HG02759 (cell line): ENCODE data around the gene CACNA1A.
"Not testable (repeated sequence)": the region's sequence is repeated elsewhere in the genome, so short reads cannot be mapped to it uniquely, and the experiment has no call there.

Experiments used
- ATAC-seq: cut with Tn5 transposase; IDR thresholded peaks from one replicate; pipeline ENCODE4 v1.9.1; 2021; ENCODE audit warnings: mild to moderate bottlenecking, moderate library complexity; ENCODE audit not compliant: unreplicated experiment

Gene CACNA1A

DNA sequence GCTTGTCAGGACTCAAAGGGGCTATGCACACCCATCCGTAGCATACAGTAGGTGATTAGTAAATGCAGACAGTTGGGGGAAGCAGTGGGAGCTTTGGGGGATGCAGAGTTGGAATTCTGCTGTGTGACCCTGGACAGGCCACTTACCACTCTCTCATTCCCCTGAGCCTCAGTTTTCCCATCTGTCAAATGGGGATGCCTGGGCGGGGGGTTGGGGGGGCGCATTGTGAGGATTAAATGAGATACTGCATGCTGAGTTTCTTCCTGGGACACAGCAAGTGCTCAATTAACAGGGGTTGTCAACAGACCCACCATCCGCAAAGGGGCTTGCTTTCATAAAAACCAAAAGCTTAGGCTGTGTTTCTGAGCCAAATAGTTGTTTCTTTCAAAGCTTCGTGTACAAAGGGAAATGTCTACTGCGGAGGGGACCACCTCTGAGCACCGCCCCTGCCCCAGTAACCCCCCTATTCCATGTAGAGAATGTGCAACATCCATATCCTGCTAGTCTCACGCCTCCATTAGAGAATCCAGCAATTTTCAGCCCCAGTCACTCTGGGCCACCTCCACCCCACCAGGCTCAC is 223.7 kb downstream of the CACNA1A start:
- no peak for ATAC-seq

DNA sequence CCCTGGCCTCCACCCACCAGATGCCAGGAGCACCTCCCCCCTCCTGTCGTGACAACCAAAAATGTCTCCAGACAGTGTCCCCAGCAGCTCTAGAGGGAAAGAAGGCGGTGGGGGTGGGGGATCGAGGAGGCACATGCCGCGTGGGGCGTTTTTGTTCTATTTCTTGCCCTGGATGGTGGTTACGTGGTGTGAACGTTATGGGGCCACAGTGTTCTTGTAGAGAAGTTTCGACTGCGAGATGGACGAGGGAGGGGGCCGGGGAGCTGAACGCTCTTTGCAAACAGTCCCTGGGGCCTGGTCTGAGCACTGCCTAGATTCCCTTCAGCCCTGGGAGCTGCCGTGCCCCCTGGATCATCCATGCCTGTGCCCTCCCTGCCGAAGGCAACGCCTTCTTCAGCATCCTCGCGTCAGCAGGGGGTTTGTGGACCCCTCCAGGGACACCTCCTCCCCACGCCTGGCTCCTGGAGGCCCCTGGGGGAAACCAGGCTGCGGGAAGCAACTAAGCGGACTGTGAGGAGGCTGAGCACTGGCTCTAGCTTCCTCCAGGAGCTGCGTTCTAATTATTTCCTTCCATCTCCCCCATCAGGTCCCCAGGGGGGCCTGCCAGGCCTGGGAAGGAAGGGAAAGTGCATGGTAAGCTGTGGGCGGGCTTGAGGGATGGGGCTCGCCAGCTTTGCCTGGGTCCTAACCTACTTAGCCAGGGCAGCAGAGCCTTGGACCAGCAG is 224.6 kb downstream of the CACNA1A start:
- ATAC-seq = no peak

DNA sequence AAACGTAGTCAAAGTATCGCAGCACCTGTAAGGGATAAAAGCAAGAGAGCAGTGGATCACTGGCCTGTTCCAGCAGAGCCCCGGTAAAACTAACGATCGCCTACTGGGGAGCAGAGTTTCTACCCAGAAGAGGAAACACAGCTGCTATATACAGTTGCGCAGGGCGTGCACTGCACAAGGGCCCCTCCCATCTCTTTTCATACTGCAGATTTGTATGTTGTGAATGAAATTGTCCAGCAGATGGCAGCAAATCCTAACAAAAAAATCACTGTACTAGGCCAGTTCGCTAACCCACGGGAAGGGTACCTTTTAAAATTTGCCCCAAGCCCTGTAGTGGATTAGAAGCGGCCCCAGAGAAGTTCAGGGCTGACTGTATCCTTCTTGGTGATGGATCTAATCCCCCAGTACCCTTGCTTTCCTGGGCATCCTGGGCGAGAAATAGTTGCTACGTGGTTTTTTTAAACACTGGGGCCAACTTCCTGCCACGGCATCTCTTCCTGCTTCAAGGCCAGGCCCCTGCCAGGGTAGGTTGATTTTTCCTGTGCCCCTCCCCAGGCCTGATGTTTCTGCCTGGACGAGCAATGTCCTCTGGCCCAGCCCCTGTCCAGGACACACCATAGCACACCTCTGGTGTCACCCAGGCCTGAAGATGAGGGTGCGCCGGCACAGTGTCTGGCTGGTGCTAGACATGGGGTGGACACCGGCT is 229.0 kb downstream of the CACNA1A start:
- no peak for ATAC-seq

DNA sequence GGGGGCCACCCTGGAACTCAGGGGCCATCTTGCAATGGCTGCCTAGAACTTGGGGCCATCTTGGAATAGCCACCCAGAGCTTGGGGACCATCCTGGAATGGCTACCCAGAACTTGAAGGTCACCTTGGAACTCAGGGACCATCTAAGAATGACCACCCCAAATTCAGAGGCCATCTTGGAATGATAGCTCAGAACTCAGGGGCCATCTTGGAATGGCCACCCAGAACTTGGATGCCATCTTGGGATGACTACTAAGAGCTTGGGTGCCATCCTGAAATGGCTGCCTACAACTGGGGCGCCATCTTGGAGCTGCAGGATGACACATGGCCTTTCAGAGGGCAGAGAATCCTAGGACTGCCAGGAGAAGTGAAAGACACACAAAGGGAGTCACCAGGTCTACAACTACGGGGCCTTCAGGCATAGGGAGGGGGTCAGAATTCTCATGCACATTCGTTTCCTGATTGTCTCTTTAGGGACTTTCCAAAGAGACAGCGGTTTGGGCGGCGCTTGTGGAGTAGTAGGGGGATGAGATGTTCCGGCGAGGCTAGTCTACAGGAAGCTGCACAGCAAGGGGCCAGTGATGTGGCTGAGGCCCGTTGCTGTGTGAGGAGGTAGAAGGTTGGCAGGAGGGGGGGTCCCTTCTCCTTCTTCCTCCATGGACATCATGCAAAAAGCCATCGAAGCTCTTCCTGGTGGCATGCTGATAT is 231.1 kb downstream of the CACNA1A start:
- ATAC-seq = no peak

DNA sequence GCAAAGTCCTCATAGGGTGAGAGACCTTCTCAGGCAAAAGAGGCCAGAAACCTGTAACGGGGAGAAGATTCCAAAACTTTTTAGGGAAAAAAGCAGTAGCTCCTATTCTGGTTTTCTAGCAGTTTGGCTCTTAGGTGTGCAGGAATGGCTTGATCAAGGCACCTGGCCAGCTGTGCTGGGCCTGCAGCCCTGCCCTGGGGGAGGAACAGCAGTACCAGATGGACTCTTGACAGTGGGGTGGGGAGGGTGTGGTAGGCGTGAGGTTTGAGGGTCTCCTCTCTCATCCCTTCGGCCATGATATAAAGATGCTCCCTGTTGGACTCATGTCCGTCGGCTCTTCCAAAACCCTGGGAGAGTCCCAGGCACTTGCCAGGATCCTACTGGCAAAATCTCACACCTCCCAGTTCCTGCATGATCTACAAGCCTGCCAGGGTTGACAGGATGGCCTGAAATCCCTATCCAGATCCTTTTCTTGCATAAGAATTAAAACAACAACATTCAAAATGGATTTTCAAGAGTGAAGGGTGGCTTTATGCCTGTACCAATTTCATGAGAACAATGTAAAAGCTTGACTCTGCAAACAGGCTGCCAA is 235.7 kb downstream of the CACNA1A start:
- no peak for ATAC-seq

DNA sequence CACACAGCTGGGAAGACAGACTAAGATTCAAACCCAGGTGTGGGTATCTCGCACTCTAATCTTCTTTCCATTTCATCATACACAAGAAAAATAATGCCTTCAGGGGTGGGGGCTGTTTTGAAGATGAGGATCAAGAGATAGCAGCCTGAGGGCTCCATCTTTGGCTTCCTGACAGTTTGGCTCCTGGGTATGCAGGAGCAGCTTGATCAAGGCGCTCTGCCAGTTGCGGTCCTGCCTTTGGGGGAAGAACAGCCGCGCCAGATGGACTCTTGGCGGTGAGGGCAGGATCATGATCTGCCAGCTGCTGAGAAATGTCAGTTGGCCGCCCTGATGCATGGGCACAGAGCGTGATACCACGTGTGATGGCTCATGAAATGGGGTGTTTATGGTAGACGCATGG is 236.9 kb downstream of the CACNA1A start:
- no peak for ATAC-seq

DNA sequence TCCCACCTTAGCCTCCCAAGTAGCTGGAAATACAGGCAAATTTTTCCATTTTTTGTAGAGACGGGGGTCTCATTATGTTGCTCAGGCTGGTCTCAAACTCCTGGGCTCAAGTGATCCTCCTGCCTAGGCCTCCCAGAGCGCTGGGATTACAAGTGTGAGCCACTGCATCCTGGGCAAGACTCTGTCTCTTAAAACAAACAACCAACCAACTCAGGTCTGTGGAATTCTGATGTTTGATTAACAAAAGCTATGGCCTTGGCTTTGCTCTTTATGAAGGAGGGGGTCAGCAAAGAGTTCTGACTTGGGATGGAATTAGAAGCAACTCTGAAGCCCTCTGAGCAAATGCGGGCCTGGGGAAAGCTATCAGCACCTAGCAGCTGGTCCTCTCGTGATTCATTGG is 238.4 kb downstream of the CACNA1A start:
- ATAC-seq = no peak

DNA sequence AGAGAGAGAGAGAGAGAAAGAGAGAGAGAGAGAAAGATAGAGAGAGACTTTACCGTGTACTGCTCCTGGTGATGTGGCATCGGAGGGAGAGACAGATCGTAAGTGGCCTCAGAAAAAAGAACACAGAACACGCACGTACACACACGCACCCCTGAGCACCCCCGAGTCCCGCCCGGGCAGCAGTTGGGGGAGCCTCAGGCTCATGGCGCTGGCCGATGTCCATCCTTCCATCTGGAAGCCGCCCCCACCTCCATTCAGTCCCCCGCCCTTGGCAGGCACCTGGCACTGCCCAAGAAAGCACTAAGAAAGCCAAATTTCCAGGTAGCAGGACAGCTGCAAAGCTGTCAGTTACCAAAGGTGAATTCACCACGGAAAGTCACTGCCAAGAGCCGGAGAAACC is 239.1 kb downstream of the CACNA1A start:
- ATAC-seq = no peak

DNA sequence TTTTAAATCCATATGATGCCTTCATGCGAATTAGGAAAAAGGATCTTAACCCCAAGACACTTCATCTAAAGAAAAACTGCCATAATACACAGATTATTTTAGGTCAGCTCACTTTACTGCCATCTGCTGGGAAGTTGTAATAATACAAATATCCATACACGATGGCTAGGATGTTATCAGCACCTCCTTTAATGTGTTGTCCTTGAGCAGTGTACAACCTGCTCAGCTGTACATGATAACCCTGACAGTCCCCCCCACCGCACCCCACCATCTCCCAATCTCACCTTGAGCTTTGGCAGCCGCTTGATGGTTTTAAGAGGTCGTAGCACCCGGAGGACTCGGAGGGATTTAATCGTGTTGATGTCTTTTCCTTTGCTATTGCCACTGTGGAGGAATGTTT is 243.8 kb downstream of the CACNA1A start:
- no peak for ATAC-seq

DNA sequence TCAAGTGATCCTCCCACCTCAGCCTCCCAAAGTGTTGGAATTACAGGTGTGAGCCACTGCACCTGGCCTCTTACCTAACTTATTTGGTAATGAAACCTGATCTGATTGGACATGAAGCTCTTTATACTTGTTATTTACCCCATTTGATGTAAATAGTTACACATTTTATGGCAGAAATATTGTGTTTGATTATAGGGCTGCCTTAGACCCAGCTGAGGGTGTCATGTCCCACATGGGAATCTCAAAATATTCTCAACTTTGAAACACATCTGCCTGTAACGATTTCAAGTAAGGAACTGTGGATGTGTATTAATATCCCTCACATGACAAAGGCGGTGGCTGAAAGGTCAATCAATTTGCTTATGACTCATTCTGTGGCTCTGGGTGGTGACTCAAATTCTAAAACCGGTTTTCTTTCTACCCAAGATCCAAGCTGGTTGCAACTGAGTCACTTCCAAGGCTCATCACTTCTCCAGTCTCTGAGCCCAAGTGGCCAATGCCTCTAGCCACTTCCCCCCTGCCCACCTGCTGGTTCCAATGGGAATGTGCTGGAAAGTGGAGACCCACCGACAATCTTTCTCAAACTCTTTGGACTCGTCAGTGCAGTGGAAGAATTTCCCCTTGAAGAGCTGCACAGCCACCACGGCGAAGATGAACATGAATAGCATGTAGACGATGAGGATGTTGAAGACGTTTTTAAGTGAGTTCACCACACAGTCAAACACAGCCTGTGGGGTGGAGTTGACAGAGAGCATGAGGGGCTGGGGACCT is 245.2 kb downstream of the CACNA1A start:
- peak; percentile 65 for ATAC-seq

DNA sequence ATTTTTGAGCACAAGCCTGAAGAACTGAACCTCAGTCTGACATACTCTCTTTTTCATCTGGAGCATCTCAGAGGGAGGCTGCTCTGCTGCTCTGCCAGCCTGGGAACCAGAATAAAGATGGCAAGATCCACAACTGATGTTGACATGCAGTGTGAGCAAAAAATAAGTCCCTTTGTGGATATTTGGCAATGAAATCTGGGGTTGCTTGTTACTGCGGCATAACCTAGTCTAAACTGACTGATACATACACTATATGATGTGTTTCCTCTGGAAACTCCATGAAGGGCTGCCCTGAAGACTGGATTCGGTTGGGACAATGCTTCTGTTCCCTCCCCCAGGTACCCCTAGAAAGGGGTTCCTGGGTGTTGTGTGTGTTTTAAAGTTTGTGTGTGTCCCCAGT is 249.4 kb downstream of the CACNA1A start:
- no peak for ATAC-seq

DNA sequence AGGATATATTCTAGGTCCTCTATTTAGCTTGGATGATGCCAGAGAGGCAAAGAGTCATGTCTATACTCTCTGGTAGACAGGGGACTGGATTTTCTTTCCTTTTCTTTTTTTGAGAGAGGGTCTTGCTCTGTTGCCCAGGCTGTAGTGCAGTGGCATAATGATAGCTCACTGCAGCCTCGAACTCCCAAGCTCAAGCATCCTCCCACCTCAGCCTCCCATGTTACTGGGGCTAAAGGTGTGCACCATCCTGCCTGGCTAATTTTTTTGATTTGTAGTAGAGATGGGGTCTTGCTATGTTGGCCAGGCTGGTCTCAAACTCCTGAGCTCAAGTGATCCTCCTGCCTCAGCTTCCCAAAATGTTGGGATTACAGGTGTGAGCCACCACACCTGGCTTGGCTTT is 249.9 kb downstream of the CACNA1A start:
- not testable (repeated sequence) for ATAC-seq

DNA sequence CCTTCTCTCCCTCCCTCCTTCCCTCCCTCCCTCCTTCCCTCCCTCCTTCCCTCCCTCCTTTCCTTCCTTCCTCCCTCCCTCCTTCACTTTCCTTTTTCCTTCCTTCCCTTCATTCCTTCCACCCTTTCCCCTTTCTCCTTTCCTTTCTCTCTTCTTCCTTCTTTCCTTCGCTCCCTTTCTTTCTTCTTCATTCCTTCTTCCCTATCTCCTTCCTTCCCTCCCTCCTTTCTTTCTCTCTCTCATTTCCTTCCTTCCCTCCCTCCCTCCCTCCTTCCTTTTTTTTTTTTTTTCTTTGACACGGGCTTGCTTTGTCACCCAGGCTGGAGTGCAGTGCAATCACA is 250.6 kb downstream of the CACNA1A start:
- ATAC-seq = no peak

DNA sequence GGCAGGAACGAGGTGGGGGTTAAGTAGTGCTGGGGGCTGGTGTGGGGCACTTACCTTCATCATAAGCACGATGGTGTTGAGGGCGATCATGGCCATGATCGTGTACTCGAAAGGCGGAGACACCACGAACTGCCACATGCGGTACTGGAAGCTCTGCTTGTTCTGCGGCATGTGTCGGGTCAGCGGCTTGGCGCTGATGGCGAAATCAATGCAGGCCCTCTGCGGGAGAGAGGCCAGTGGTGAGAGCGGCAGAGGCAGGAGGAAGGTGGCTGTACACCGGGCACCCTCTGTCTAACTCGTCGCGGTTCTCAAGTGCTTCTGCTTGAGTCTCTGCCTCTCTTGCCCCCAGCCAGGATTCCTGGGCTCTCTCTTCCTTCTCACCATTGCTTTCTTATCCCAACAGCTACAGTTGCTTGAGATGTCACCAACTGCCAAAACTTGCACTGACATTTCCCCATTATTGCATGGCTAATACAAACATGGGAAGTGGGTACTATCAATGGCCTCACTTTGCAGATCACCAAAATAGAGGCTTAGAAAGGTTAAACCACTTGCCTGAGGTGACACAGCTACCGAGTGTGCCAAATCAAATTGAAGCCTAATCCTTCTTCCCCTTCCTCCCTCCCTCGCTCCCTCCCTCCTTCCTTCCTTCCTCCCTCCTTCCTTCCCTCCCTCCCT is 251.1 kb downstream of the CACNA1A start:
- ATAC-seq = no peak

DNA sequence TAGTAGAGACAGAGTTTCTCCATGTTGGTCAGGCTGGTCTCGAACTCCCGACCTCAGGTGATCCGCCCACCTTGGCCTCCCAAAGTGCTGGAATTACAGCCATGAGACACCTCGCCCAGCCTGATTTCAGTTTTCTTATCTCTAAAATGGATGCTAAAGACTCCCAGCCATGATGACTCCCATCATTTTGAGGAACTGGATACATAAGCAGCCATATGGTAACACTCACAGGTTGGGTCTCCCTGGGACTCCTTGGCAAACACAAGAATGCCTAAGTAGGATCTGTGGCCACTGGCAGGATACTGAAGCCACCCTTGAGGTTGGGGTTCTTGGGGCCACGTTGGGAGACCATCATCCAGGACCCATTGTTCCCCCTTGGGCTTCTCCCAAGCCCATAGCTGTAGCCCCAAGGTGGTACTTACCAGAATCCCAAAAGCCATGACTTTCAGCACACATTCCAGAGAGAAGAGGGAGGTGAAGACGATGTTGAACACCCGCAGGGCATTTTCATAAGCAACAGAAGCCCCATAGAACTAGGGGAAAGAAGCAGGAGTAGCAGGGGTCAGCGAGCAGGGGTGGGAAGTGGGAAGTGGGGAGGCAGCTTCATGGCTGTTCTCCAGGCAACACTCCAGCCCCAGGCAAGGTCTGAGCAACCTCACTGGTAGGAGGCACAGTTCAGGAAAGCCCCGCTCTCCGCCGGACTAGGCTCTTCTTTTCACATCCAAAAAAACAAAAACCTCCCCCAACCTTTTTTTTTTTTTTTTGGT is 253.5 kb downstream of the CACNA1A start:
- ATAC-seq = no peak

DNA sequence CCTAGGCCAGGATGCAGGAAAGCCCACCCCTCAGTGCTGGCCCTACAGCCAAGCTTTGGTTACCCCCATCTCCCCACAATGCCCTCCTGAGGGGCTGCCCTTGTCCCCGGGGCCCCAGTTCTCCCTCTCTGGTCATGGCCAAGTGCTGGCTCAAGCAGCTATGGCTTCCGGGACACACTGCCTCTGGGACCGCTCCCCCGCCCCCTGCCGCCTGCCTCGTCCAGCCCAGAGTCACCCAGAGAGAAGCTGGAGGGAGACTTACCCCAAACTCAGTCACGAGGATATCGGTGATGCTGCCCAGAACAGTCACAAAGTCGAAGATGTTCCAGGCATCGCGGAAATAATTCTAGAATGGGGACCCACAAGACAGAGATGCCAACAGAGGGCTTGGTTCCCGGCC is 261.4 kb downstream of the CACNA1A start:
- ATAC-seq = no peak

DNA sequence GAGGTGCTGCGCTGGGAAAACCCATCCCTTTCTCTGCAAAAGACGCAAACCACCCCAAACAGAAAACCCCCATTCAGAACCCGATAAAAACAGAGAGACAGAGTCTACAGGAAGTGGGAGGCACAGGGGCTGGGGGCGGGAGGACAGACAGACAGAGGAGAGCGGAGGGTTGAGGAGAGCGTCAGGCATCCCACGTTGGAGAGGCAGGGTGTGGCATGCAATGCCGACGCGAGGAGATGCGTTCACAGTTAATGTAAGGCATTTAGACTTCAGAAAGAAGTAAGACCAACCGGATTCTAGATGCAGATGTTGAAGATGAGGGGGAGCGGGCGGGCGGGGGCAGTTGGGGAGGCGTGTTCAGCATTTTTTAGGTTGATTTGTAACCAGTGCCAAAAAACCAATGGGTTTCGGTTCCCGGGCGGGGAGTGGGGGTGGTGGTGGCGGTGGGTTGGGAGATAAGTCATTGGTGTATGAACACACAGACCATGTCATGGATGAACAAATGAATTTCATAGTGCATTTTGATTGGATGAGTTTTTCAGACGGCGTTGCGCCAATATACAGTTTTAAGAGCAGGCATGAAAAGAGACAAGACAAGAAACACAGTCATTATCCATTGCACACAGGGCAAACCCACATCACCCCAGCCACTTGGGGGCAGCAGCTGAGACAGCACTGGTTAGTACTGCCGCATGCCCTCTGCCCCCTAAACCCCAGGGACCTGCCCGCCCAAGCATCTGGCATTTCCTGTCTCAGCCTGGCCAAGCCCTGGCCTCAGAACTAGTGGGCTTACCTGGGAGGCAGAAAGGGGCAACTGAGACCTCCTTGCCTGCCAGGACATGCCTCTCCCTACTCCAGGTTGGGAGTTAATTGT is 264.8 kb downstream of the CACNA1A start:
- ATAC-seq = no peak

DNA sequence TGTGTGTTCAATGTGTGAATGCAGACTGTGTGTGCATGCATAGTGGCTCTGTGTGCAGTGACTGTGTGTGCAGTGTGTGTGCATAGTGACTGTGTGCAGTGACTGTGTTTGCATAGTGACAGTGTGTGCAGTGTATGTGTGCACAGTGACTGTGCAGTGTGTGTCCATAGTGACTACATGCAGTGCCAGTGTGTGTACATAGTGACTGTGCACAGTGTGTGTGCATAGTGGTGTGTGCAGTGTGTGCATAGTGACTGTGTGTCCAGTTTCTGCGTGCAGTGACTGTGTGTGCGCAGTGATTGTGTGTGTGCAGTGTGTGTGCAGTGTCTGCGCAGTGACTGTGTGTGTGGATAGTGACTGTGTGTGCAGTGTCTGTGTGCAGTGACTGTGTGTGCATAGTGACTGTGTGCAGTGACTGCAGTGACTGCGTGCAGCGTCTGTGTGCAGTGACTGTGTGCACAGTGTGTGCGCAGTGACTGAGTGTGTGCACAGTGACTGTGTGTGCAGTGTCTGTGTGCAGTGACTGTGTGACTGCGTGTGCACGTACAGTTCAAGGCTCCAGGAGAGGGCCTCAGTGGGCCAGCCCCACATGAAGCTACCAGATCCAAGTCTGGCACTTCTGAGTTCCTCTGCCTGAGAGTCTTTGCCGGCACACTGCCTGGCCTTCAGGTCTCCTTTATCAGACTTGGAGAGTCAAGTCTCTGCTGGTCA is 265.8 kb downstream of the CACNA1A start:
- no peak for ATAC-seq
